ENCODE measurements around the gene TTYH1.

The TTYH1 gene

GRCh38 chr19:54433697-54434096, 18.4 kb downstream of the TTYH1 start:
- H3K27ac Mint-ChIP-seq = peak overlapping the region in 2 of 3 experiments; percentile 7 to 34
- no peaks in the 10 kb centered on the region for H3K9me3 Mint-ChIP-seq
- H3K36me3 Mint-ChIP-seq (ENCODE audit: low read depth) = peaks cover 4% of the 10 kb centered on the region

GRCh38 chr19:54434112-54434872, 19.0 kb downstream of the TTYH1 start:
- Mint-ChIP-seq H3K4me1 (peaks cover 35% of the 10 kb centered on the region), H3K9me3 (no peaks in the 10 kb centered on the region), H3K36me3 (ENCODE audit: low read depth) (peaks cover 4% of the 10 kb centered on the region), H3K27me3 (ENCODE audit: low read depth) (peaks cover 9% of the 10 kb centered on the region), H3K27ac (peak overlapping the region in 2 of 3 experiments; percentile 7 to 34), H3K4me3 (peak overlapping the region in 1 of 3 experiments; percentile 19)
- no peak for TF ChIP-seq CTCF (IDR thresholded peaks at IDR 0.05; ENCODE audit: unreplicated experiment in 3 of 3)

More at GRCh38 chr19:54433697-54434096, 18.4 kb downstream of the TTYH1 start:
- Mint-ChIP-seq H3K4me3 (no peak overlapping the region), H3K4me1 (peaks cover 29% of the 10 kb centered on the region), H3K27me3 (ENCODE audit: low read depth) (peaks cover 11% of the 10 kb centered on the region)
- no peak for TF ChIP-seq CTCF (IDR thresholded peaks at IDR 0.05; ENCODE audit: unreplicated experiment in 3 of 3)

GRCh38 chr19:54434873-54435214, 19.6 kb downstream of the TTYH1 start:
- H3K36me3 Mint-ChIP-seq (ENCODE audit: low read depth) = peaks cover 4% of the 10 kb centered on the region
- H3K4me1 Mint-ChIP-seq = peaks cover 39% of the 10 kb centered on the region
- H3K27me3 Mint-ChIP-seq (ENCODE audit: low read depth) = peaks cover 6% of the 10 kb centered on the region
- H3K4me3 Mint-ChIP-seq = no peak overlapping the region
- H3K9me3 Mint-ChIP-seq = no peaks in the 10 kb centered on the region
- H3K27ac Mint-ChIP-seq = peak overlapping the region in 1 of 3 experiments; percentile 60
- no peak for TF ChIP-seq CTCF (IDR thresholded peaks at IDR 0.05; ENCODE audit: unreplicated experiment in 3 of 3)

GRCh38 chr19:54435551-54436016, 20.3 kb downstream of the TTYH1 start:
- Mint-ChIP-seq H3K36me3 (ENCODE audit: low read depth) (peaks cover 4% of the 10 kb centered on the region), H3K4me1 (peaks cover 39% of the 10 kb centered on the region), H3K27ac (no peak overlapping the region), H3K4me3 (no peak overlapping the region), H3K9me3 (no peaks in the 10 kb centered on the region), H3K27me3 (ENCODE audit: low read depth) (peaks cover 6% of the 10 kb centered on the region)
- no peak for TF ChIP-seq CTCF (IDR thresholded peaks at IDR 0.05; ENCODE audit: unreplicated experiment in 3 of 3)

- Mint-ChIP-seq H3K4me1 (peaks cover 36% of the 10 kb centered on the region), H3K36me3 (ENCODE audit: low read depth) (peaks cover 7% of the 10 kb centered on the region), H3K27ac (peak overlapping the region; percentile 75 to 85 (median 82)), H3K27me3 (ENCODE audit: low read depth) (peaks cover 5% of the 10 kb centered on the region), H3K4me3 (peak overlapping the region; percentile 28 to 46 (median 31)), H3K9me3 (no peaks in the 10 kb centered on the region)
- TF ChIP-seq CTCF (IDR thresholded peaks at IDR 0.05; ENCODE audit: unreplicated experiment in 3 of 3) = no peak
Observed at GRCh38 chr19:54436031-54436523, 20.8 kb downstream of the TTYH1 start.

Data from nephron (organoid).